Memory B cell (primary cell): ENCODE measurements around the gene POLR3H.
A peak's percentile ranks its signal among the peaks of the same experiment; 100 is the strongest.
"Not testable (repeated sequence)": the region's sequence is repeated elsewhere in the genome, so short reads cannot be mapped to it uniquely, and the experiment has no call there.

Experiments
- ATAC-seq: fragments of 150-1000 bp; cut with Tn5 transposase; 2 replicates; pipeline ENCODE4 v1.10.0; 2021; ENCODE audit warnings: low read depth, mild to moderate bottlenecking, moderate library complexity
- DNase-seq, 2 donors: peaks; one replicate each; pipeline ENCODE4 v3.0.0; 2022; ENCODE audit warnings: low spot score in 2 of 2
- H3K27ac Mint-ChIP-seq: one replicate; pipeline ENCODE4 v1.8.0; 2022; ENCODE audit warnings: mild to moderate bottlenecking, moderate library complexity, mixed read lengths
- H3K27me3 Mint-ChIP-seq: one replicate; pipeline ENCODE4 v1.8.0; 2022; ENCODE audit warnings: mixed read lengths
- H3K36me3 Mint-ChIP-seq: one replicate; pipeline ENCODE4 v1.8.0; 2022; ENCODE audit warnings: mild to moderate bottlenecking, mixed read lengths
- H3K4me1 Mint-ChIP-seq: one replicate; pipeline ENCODE4 v1.8.0; 2022; ENCODE audit warnings: mixed read lengths
- H3K4me3 Mint-ChIP-seq: one replicate; pipeline ENCODE4 v1.8.0; 2022; ENCODE audit warnings: mild to moderate bottlenecking, moderate library complexity, mixed read lengths
- H3K9me3 Mint-ChIP-seq: one replicate; pipeline ENCODE4 v1.8.0; 2022; ENCODE audit warnings: mixed read lengths

Gene POLR3H

GRCh38 chr22:41543854-41544670 is at the start of gene POLR3H:
TSS of gene POLR3H (minus strand) at chr22:41544470. CDS start at chr22:41544101, 369 bp downstream.
- peak within 1 kb of the TSS; percentile 85 for H3K27ac Mint-ChIP-seq
- H3K9me3 Mint-ChIP-seq = no peaks in the 10 kb centered on the region
- H3K27me3 Mint-ChIP-seq = no peaks in the 10 kb centered on the region
- DNase-seq = peak; percentile 88 to 93
- ATAC-seq = peak; percentile 95
- H3K4me1 Mint-ChIP-seq = peaks cover 30% of the 10 kb centered on the region
- H3K4me3 Mint-ChIP-seq = peak within 1 kb of the TSS; percentile 92
- H3K36me3 Mint-ChIP-seq = peaks cover 3% of the 10 kb centered on the region

GRCh38 chr22:41593336-41593960 is 49.2 kb upstream of the POLR3H start:
- ATAC-seq, H3K36me3 Mint-ChIP-seq, DNase-seq, H3K4me1 Mint-ChIP-seq, H3K27me3 Mint-ChIP-seq, H3K27ac Mint-ChIP-seq, H3K4me3 Mint-ChIP-seq, H3K9me3 Mint-ChIP-seq: not testable (repeated sequence)

GRCh38 chr22:41589391-41590241 is 45.3 kb upstream of the POLR3H start, which contains the start of gene PMM1:
TSS of gene PMM1 (minus strand) at chr22:41589840. CDS start at chr22:41589805, 35 bp downstream.
- H3K27me3 Mint-ChIP-seq = no peaks in the 10 kb centered on the region
- DNase-seq (peak; percentile 95 to 99), ATAC-seq (peak; percentile 94)
- H3K9me3 Mint-ChIP-seq = no peaks in the 10 kb centered on the region
- H3K36me3 Mint-ChIP-seq = peaks cover 4% of the 10 kb centered on the region
- no peaks in the 10 kb centered on the region for H3K4me1 Mint-ChIP-seq
- H3K4me3 Mint-ChIP-seq = peak within 1 kb of the TSS; percentile 95
- peak within 1 kb of the TSS; percentile 58 for H3K27ac Mint-ChIP-seq

- no peak for DNase-seq
- no peak overlapping the region for H3K4me3 Mint-ChIP-seq
- H3K4me1 Mint-ChIP-seq = no peaks in the 10 kb centered on the region
- H3K27ac Mint-ChIP-seq = no peak overlapping the region
- ATAC-seq = no peak
- no peaks in the 10 kb centered on the region for H3K27me3 Mint-ChIP-seq
- H3K9me3 Mint-ChIP-seq = no peaks in the 10 kb centered on the region
- peaks cover 10% of the 10 kb centered on the region for H3K36me3 Mint-ChIP-seq
These were observed 43.1 kb upstream of the POLR3H start for GRCh38 chr22:41587347-41587723.

GRCh38 chr22:41585898-41586297 is 41.6 kb upstream of the POLR3H start:
- DNase-seq (no peak), ATAC-seq (no peak)
- no peaks in the 10 kb centered on the region for H3K9me3 Mint-ChIP-seq
- no peak overlapping the region for H3K27ac Mint-ChIP-seq
- H3K4me1 Mint-ChIP-seq = no peaks in the 10 kb centered on the region
- no peaks in the 10 kb centered on the region for H3K27me3 Mint-ChIP-seq
- H3K36me3 Mint-ChIP-seq = peaks cover 11% of the 10 kb centered on the region
- H3K4me3 Mint-ChIP-seq = no peak overlapping the region

- no peaks in the 10 kb centered on the region for H3K9me3 Mint-ChIP-seq
- no peak overlapping the region for H3K4me3 Mint-ChIP-seq
- no peak for DNase-seq
- no peak for ATAC-seq
- no peaks in the 10 kb centered on the region for H3K4me1 Mint-ChIP-seq
- no peak overlapping the region for H3K27ac Mint-ChIP-seq
- H3K27me3 Mint-ChIP-seq = no peaks in the 10 kb centered on the region
- H3K36me3 Mint-ChIP-seq = peaks cover 11% of the 10 kb centered on the region
These were observed 40.6 kb upstream of the POLR3H start for GRCh38 chr22:41584881-41585280.

- Mint-ChIP-seq H3K4me1 (peaks cover 2% of the 10 kb centered on the region), H3K36me3 (peaks cover 18% of the 10 kb centered on the region), H3K27me3 (no peaks in the 10 kb centered on the region), H3K27ac (no peak overlapping the region), H3K9me3 (no peaks in the 10 kb centered on the region), H3K4me3 (no peak overlapping the region)
- DNase-seq = no peak
- ATAC-seq = no peak
These were observed 38.4 kb upstream of the POLR3H start for GRCh38 chr22:41582694-41583093.

GRCh38 chr22:41579997-41580355 is 35.7 kb upstream of the POLR3H start:
- DNase-seq (no peak), ATAC-seq (no peak)
- Mint-ChIP-seq H3K9me3 (no peaks in the 10 kb centered on the region), H3K27me3 (no peaks in the 10 kb centered on the region), H3K4me1 (peaks cover 2% of the 10 kb centered on the region), H3K36me3 (peaks cover 17% of the 10 kb centered on the region), H3K27ac (no peak overlapping the region), H3K4me3 (no peak overlapping the region)

GRCh38 chr22:41579297-41579996 is 35.2 kb upstream of the POLR3H start:
- peaks cover 17% of the 10 kb centered on the region for H3K36me3 Mint-ChIP-seq
- peaks cover 2% of the 10 kb centered on the region for H3K4me1 Mint-ChIP-seq
- no peaks in the 10 kb centered on the region for H3K9me3 Mint-ChIP-seq
- ATAC-seq = no peak
- no peak overlapping the region for H3K4me3 Mint-ChIP-seq
- DNase-seq = no peak
- no peaks in the 10 kb centered on the region for H3K27me3 Mint-ChIP-seq
- H3K27ac Mint-ChIP-seq = no peak overlapping the region

- H3K27me3 Mint-ChIP-seq = no peaks in the 10 kb centered on the region
- no peak for ATAC-seq
- H3K9me3 Mint-ChIP-seq = no peaks in the 10 kb centered on the region
- H3K4me1 Mint-ChIP-seq = peaks cover 2% of the 10 kb centered on the region
- no peak overlapping the region for H3K4me3 Mint-ChIP-seq
- no peak for DNase-seq
- peaks cover 17% of the 10 kb centered on the region for H3K36me3 Mint-ChIP-seq
- no peak overlapping the region for H3K27ac Mint-ChIP-seq
These were observed 34.5 kb upstream of the POLR3H start for GRCh38 chr22:41578818-41579217.

GRCh38 chr22:41578114-41578513 is 33.8 kb upstream of the POLR3H start:
- H3K27me3 Mint-ChIP-seq = no peaks in the 10 kb centered on the region
- no peak for ATAC-seq
- H3K4me3 Mint-ChIP-seq = no peak overlapping the region
- no peaks in the 10 kb centered on the region for H3K9me3 Mint-ChIP-seq
- peaks cover 17% of the 10 kb centered on the region for H3K36me3 Mint-ChIP-seq
- H3K4me1 Mint-ChIP-seq = peaks cover 2% of the 10 kb centered on the region
- H3K27ac Mint-ChIP-seq = no peak overlapping the region
- DNase-seq = no peak

- Mint-ChIP-seq H3K36me3 (peaks cover 9% of the 10 kb centered on the region), H3K27me3 (no peaks in the 10 kb centered on the region), H3K9me3 (no peaks in the 10 kb centered on the region), H3K4me3 (no peak overlapping the region), H3K4me1 (peaks cover 2% of the 10 kb centered on the region), H3K27ac (no peak overlapping the region)
- DNase-seq (no peak), ATAC-seq (peak; percentile 49)
These were observed 32.6 kb upstream of the POLR3H start for GRCh38 chr22:41576877-41577276.

GRCh38 chr22:41575533-41575932 is 31.3 kb upstream of the POLR3H start:
- H3K27ac Mint-ChIP-seq = no peak overlapping the region
- ATAC-seq (no peak), DNase-seq (no peak)
- no peaks in the 10 kb centered on the region for H3K9me3 Mint-ChIP-seq
- H3K36me3 Mint-ChIP-seq = peaks cover 9% of the 10 kb centered on the region
- peaks cover 2% of the 10 kb centered on the region for H3K4me1 Mint-ChIP-seq
- H3K27me3 Mint-ChIP-seq = no peaks in the 10 kb centered on the region
- no peak overlapping the region for H3K4me3 Mint-ChIP-seq
